Thyroid gland (tissue), 4 donors: ENCODE data around the gene TIMM10B.

Experiments
- CTCF ChIP-seq, 6 experiments: fragments of 200-600 bp in 3 of 6; fragments of 450-650 bp in 3 of 6; sonication (generic) in 3 of 6; IDR thresholded peaks; one replicate each; pipeline ENCODE4 v1.5.1; 2016 to 2019; ENCODE audit warnings: antibody characterized with exemption in 6 of 6, mild to moderate bottlenecking in 2 of 6, inconsistent platforms in 1 of 6, moderate library complexity in 1 of 6
- POLR2A ChIP-seq, 2 donors: fragments of 450-650 bp; IDR thresholded peaks; one replicate each; pipeline ENCODE4 v1.6.1; 2017; ENCODE audit warnings: antibody characterized with exemption in 2 of 2, mild to moderate bottlenecking in 2 of 2, moderate library complexity in 1 of 2

DNA sequence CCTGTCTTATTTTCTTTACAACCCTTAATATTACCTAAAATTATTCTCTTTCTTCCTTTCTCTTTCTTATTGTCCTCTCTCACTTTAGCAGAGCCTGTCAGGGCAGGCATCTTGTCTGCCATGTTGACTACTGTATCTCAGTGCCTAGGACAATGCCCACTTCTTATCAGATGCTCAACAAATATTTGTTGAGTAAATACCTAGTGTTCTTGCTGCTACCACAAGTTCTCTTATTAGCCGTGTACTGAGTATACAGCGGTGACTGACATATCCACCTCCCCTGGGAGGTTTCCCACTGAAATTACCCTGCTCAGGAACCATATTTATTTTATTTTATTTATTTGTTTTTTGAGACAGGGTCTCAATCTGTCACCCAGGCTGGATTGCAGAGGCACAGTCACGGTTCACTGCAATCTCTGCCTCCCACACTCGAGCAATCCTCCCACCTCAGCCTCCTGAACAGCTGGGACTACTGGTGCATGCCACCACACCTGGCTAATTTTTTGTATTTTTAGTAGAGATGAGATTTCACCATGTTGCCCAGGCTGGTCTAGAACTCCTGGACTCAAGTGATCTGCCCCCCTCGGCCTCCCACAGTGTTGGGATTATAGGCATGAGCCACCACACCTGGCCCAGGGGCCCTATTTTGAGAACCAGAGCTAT, 47.2 kb upstream of the TIMM10B start:
- TF ChIP-seq CTCF (IDR thresholded peaks at IDR 0.05) (no peak), POLR2A (IDR thresholded peaks at IDR 0.05) (no peak)
